ENCODE data around the gene GRWD1. TPM values are rescaled to one million over a fixed set of nuclear protein-coding genes. Genes with fewer than 3 reads are reported as not detected.

Gene GRWD1
- total and polyA plus RNA-seq, 2 of the 13 experiments (the other 11 are each of a cell fraction or from before 2014, with no cell fraction given) = 10.8 to 46.6 TPM

- TF ChIP-seq IRX3 (CRISPR knock-in tag; IDR thresholded peaks at IDR 0.05; ENCODE audit: borderline replicate concordance, low read depth) (peak; percentile 35; the same call in 1 of the 2 replicates), DPF2 (CRISPR knock-in tag; IDR thresholded peaks at IDR 0.05; ENCODE audit: borderline replicate concordance, low read depth) (no peak), SRSF9 (IDR thresholded peaks at IDR 0.05; ENCODE audit: borderline replicate concordance, insufficient read depth, low read depth, low read length, poor library complexity, severe bottlenecking) (no peak), ZNF605 (CRISPR knock-in tag; IDR thresholded peaks at IDR 0.05) (peak; percentile 98), TCF7L2 (IDR thresholded peaks at IDR 0.05; ENCODE audit: low read depth, low read length) (no peak), ZBTB3 (CRISPR knock-in tag; IDR thresholded peaks at IDR 0.05; ENCODE audit: borderline replicate concordance, low read depth) (no peak), KDM3A (CRISPR knock-in tag; IDR thresholded peaks at IDR 0.05; ENCODE audit: low read depth) (no peak; the same call in 1 of the 2 replicates), ERF (CRISPR knock-in tag; IDR thresholded peaks at IDR 0.05) (peak; percentile 16; the same call in 1 of the 2 replicates), ZNF18 (CRISPR knock-in tag; IDR thresholded peaks at IDR 0.05; ENCODE audit: insufficient replicate concordance) (peak; percentile 43), MYC (CRISPR knock-in tag; IDR thresholded peaks at IDR 0.05; ENCODE audit: borderline replicate concordance) (peak; percentile 16; the same call in 1 of the 2 replicates), KDM5B (CRISPR knock-in tag; IDR thresholded peaks at IDR 0.05; ENCODE audit: borderline replicate concordance) (0 out of 2 replicates have a peak, but pooled peaks have one; percentile 39), ZNF784 (CRISPR knock-in tag; IDR thresholded peaks at IDR 0.05; ENCODE audit: borderline replicate concordance) (no peak), ZNF143 (CRISPR knock-in tag; IDR thresholded peaks at IDR 0.05) (no peak), ZNF800 (CRISPR knock-in tag; IDR thresholded peaks at IDR 0.05) (0 out of 2 replicates have a peak, but pooled peaks have one; percentile 54), TMF1 (CRISPR knock-in tag; IDR thresholded peaks at IDR 0.05; ENCODE audit: low read depth) (peak; percentile 75; the same call in 1 of the 2 replicates), ZNF414 (CRISPR knock-in tag; IDR thresholded peaks at IDR 0.05) (peak; percentile 89), ZBTB34 (CRISPR knock-in tag; IDR thresholded peaks at IDR 0.05) (no peak), USF2 (IDR thresholded peaks at IDR 0.05; ENCODE audit: low read depth, low read length) (no peak), USF2 (CRISPR knock-in tag; IDR thresholded peaks at IDR 0.05; ENCODE audit: borderline replicate concordance) (no peak)
Measured at GRCh38 chr19:48469289-48469881, 23.6 kb downstream of the GRWD1 start, which contains the start of gene CYTH2 (continued).

Data from HepG2 (cell line).